ENCODE data around the gene JAKMIP3. TPM values are rescaled to one million over a fixed set of nuclear protein-coding genes. Genes with fewer than 3 reads are reported as not detected.

Gene JAKMIP3
- total and polyA plus RNA-seq, 2 experiments from 2014 or later, result 0.26 to 0.42 TPM

GRCh38 chr10:132050191-132050590 is 15.6 kb upstream of the JAKMIP3 start:
- no peak overlapping the region for H3K4me3 ChIP-seq
- no peaks in the 10 kb centered on the region for H3K4me1 ChIP-seq (ENCODE audit: low read depth)
- H3K9me3 ChIP-seq (ENCODE audit: low read depth), result no peaks in the 10 kb centered on the region
- H3K27ac ChIP-seq, result no peak overlapping the region
- no peak for TF ChIP-seq CTCF (IDR thresholded peaks at IDR 0.05; ENCODE audit: low read depth, low read length)
- no peak for DNase-seq (ENCODE audit: low read depth in 1 of 2, low spot score in 1 of 2)
- H3K27me3 ChIP-seq, result peaks cover 4% of the 10 kb centered on the region
- no peaks in the 10 kb centered on the region for H3K36me3 ChIP-seq

- H3K4me1 ChIP-seq (ENCODE audit: low read depth), result no peaks in the 10 kb centered on the region
- H3K27me3 ChIP-seq, result no peaks in the 10 kb centered on the region
- no peaks in the 10 kb centered on the region for H3K9me3 ChIP-seq (ENCODE audit: low read depth)
- DNase-seq (ENCODE audit: low read depth in 1 of 2, low spot score in 1 of 2), result no peak
- TF ChIP-seq CTCF (IDR thresholded peaks at IDR 0.05; ENCODE audit: low read depth, low read length), result no peak
- no peak overlapping the region for H3K4me3 ChIP-seq
- H3K36me3 ChIP-seq, result no peaks in the 10 kb centered on the region
- no peak overlapping the region for H3K27ac ChIP-seq
These were observed 13.6 kb upstream of the JAKMIP3 start for GRCh38 chr10:132052124-132052523.

- H3K4me3 ChIP-seq, result no peak overlapping the region
- no peaks in the 10 kb centered on the region for H3K4me1 ChIP-seq (ENCODE audit: low read depth)
- TF ChIP-seq CTCF (IDR thresholded peaks at IDR 0.05; ENCODE audit: low read depth, low read length), result no peak
- peak in 1 of 2 donors; percentile 83 for DNase-seq (ENCODE audit: low read depth in 1 of 2, low spot score in 1 of 2)
- H3K36me3 ChIP-seq, result no peaks in the 10 kb centered on the region
- no peaks in the 10 kb centered on the region for H3K27me3 ChIP-seq
- H3K27ac ChIP-seq, result no peak overlapping the region
- no peaks in the 10 kb centered on the region for H3K9me3 ChIP-seq (ENCODE audit: low read depth)
These were observed 11.2 kb upstream of the JAKMIP3 start for GRCh38 chr10:132054564-132054963.

GRCh38 chr10:132055616-132056015 is 10.1 kb upstream of the JAKMIP3 start:
- Histone ChIP-seq H3K9me3 (ENCODE audit: low read depth) (no peaks in the 10 kb centered on the region), H3K4me1 (ENCODE audit: low read depth) (no peaks in the 10 kb centered on the region), H3K27me3 (no peaks in the 10 kb centered on the region), H3K4me3 (no peak overlapping the region), H3K36me3 (no peaks in the 10 kb centered on the region), H3K27ac (no peak overlapping the region)
- DNase-seq (ENCODE audit: low read depth in 1 of 2, low spot score in 1 of 2), result no peak
- no peak for TF ChIP-seq CTCF (IDR thresholded peaks at IDR 0.05; ENCODE audit: low read depth, low read length)

- no peak overlapping the region for H3K27ac ChIP-seq
- no peak for DNase-seq (ENCODE audit: low read depth in 1 of 2, low spot score in 1 of 2)
- H3K27me3 ChIP-seq, result no peaks in the 10 kb centered on the region
- no peaks in the 10 kb centered on the region for H3K9me3 ChIP-seq (ENCODE audit: low read depth)
- TF ChIP-seq CTCF (IDR thresholded peaks at IDR 0.05; ENCODE audit: low read depth, low read length), result no peak
- H3K4me1 ChIP-seq (ENCODE audit: low read depth), result no peaks in the 10 kb centered on the region
- no peak overlapping the region for H3K4me3 ChIP-seq
- H3K36me3 ChIP-seq, result no peaks in the 10 kb centered on the region
These were observed 9.1 kb upstream of the JAKMIP3 start for GRCh38 chr10:132056663-132057062.

GRCh38 chr10:132057191-132057681 is 8.5 kb upstream of the JAKMIP3 start:
- Histone ChIP-seq H3K4me3 (no peak overlapping the region), H3K36me3 (no peaks in the 10 kb centered on the region), H3K9me3 (ENCODE audit: low read depth) (no peaks in the 10 kb centered on the region), H3K27me3 (no peaks in the 10 kb centered on the region), H3K4me1 (ENCODE audit: low read depth) (no peaks in the 10 kb centered on the region), H3K27ac (no peak overlapping the region)
- no peak for DNase-seq (ENCODE audit: low read depth in 1 of 2, low spot score in 1 of 2)
- TF ChIP-seq CTCF (IDR thresholded peaks at IDR 0.05; ENCODE audit: low read depth, low read length), result no peak
